NCI-H1694 (cell line): Measurements from ENCODE around the gene METAP2.
A peak's percentile ranks its signal among the peaks of the same experiment; 100 is the strongest.
"Not testable (repeated sequence)": the region's sequence is repeated elsewhere in the genome, so short reads cannot be mapped to it uniquely, and the experiment has no call there.

ENCODE experiments used
- DNase-seq: peaks from one replicate; lab custom pipeline; 2025; lab: John Stamatoyannopoulos, UW

Gene METAP2

DNA sequence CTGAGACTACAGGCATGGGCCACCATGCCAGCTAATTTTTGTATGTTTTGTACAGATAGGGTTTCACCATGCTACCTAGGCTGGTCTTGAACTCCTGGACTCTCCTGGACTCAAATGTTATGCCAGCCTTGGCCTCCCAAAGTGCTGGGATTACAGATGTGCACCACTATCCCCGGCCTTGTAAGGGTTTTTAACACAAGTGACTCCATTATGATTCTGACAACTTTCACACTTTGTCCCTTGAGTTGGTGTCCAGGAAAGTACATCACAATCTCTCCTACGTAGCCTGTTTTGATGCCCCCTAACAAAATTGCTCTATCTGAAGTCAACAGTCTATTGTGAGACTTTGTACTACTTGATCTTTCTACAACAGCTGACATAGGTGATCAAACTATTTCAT lies 11.4 kb upstream of the METAP2 start:
- no peak for DNase-seq

DNA sequence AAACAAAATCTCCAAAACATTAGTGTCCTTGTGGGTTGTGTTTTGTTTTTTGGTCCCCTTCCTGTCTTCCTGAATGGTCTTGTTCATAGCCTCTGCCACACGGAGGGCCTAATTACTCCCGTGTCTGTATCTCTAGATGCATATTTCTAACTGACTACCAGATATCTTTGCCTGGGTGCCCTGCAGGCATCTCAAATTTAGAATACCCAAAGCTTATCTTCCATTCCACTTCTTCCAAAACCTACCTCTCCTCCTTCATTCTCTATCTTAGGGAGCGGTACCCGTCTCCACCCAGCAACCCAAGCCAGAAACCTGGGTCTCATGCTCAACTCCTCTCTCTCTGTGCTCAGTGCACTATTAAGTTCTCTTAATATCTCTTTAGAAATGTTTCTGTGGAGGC lies 10.9 kb upstream of the METAP2 start:
- no peak for DNase-seq

DNA sequence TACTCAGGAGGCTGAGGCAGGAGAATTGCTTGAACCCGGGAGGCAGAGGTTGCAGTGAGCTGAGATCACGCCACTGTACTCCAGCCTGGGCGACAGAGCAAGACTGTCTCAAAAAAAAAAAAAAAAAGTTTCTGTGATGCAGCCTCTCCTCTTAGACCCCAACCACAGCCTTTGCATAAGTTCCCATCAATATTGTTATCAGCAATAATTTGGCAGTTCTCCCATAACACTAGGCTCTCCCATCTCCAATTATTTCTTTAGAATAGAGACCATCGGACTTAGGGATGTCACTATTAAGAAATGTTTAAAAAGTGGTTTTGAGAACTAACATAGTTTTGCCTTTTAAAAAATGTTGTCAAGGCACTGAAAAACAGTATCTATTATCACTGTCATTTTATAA lies 10.2 kb upstream of the METAP2 start:
- not testable (repeated sequence) for DNase-seq

DNA sequence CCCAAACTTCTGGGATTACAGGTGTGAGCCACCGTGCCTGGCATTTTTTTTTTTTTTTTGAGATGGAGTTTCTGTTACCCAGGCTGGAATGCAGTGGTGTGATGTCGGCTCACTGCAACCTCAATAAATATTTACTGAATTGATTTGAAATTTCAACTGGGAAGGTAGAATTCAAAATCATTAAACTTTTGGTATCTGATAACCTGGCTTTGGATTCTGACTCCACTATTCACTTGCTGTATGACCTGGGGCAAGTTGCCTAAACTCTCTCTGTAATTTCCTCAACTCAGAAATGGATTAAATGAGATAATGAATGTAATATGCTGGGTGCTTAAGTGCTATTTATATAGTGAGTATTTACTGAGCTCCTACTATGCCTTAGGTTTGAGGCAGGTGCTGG lies 8.7 kb upstream of the METAP2 start:
- DNase-seq = no peak

DNA sequence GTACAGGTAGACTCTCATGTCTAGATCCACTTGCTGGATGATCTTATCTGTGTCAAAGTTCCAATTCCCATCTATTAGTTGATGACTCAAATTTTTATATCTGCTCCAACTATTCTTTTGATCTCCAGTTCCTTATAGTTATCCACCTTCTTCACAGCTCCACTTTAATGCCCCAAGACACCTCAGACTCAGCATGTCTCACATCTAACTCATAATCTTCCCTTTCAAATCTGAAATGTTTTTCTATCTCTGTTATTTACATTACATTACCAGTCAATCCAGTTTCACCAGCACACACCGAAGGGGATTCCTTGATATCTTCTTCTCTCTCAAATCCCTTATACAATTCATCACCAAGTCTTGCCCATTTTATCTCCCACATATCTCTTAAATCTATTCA lies 3.7 kb upstream of the METAP2 start:
- DNase-seq = no peak

DNA sequence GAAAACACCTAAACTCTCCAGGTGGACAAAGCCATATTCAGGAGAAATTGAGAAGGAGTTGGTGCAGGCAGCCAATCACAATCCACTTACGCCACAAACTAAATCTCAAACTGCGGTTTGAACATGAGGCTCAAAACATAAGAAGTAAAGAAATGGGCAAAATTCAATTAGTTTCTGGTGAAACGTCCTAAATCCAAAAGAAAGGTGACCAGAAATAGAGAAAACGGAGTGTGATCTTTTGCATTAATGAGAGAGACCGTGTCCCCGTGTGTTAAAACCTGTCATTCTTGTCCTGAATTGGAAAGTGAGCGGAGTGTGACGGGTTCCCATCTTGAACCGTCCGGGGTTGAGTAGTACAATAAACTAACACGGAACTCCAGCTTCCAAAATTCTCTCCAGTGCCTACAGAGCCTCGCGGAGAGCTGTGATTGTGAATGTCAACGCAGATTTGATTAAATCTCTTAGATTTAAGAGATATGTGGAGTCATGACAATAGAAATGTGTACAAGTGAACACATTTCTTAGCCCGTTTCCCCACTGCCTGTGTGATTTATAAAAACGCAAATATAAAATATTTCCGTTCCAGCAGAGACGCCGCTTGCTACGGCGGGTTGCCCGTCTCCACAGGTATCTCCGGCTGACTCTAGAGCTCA lies 595 bp upstream of the METAP2 start:
- DNase-seq = peak; percentile 3

DNA sequence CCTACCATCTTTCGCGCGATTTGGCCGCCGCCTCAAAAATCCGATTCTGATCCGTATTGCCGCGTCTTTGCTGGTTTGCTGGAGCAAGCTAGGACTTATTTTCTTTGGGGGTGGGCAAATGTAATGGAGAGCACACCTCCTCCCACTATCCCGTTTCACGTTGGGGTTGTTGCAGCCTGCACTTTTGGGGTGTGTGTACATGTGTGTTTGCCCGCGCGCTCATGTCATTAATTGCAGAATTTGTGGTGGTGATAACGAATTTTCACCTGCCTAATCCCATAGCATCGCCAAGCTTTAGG lies 657 bp downstream of the METAP2 start:
- DNase-seq = no peak

DNA sequence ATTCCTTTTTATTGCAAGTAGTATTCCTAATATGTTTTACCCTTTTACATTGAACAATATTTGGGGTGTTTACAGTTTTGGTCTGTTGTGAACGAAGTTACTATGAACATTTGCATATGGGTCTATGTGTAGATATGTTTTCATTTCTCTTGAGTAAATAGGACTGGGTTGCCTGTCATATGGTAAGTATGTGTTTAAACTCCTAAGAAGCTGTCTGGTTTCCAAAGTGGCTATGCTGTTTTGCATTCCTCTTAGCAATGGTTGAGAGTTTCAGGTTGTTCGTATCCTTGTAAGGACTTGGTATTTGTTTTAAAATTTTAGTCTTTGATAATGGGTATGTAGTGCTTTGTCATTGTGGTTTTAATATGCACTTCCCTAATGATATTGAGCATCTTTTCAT lies 6.3 kb downstream of the METAP2 start:
- no peak for DNase-seq

DNA sequence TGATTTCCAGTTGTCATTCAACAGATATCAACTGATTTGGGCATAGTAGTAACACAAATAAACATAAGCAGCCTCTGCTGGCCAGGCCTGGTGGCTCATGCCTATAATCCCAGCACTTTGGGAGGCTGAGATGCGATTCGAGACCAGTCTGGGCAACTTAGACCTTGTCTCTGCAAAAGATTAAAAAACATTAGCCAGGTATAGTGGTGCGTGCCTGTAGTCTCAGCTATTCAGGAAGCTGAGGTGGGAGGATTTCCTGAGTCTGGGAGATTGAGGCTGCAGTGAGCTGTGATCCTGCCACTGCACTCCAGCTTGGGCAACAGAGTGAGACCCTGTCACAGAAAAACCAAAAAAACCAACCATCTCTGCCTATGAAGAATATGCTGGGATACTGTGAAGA lies 7.1 kb downstream of the METAP2 start:
- DNase-seq = no peak

DNA sequence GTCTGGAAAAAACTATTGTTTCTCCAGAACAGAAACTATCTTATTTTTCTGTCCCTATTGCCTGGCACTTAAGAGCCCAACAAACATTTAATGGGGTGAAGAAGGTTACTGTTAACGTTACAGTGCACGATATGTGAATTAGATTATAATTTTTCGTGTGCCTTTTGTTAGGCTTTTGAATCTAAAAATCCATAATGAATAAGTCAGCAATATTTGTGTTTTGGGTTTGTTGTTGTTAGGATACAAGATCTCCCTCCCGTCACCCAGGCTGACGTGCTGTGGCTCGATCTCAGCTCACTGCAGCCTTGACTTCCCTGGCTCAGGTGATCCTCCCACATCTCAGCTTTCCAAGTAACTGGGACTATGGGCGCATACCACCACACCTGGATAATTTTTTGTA lies 7.9 kb downstream of the METAP2 start:
- no peak for DNase-seq

DNA sequence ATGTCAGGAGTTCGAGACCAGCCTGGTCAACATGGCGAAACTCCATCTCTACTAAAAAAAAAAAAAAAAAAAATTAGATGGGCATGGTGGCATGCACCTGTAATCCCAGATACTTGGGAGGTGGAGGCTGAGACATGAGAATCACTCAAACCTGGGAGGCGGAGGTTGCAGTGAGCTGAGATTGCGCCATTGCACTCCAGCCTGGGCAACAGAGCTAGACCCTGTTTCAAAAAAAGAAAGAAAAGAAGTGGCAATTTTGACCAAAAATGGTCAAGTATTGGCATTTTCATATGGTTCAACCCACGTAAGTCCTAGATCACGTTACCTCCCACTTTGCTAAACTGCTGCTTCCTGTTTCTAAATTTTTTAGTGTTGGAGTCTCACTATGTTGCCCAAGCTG lies 8.6 kb downstream of the METAP2 start:
- not testable (repeated sequence) for DNase-seq

DNA sequence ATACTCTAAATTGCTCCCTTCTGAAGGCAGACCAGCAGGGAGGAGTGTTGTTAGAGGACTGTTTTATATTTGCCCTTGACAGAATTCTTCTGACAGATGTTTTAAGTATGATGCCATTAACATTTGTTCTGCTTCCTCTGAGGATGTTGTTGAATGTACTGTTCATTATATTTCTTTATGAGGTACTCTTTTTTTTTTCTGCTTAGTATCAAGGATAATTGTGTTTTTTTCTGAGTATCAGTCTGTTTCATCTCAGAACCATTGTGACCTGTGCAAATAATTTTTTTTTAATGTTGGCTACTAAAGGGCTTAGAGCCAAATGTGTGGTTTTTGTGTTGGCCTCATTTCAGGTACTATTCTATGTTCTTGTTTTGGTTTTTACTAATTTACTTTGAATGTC lies 10.6 kb downstream of the METAP2 start:
- DNase-seq = no peak

DNA sequence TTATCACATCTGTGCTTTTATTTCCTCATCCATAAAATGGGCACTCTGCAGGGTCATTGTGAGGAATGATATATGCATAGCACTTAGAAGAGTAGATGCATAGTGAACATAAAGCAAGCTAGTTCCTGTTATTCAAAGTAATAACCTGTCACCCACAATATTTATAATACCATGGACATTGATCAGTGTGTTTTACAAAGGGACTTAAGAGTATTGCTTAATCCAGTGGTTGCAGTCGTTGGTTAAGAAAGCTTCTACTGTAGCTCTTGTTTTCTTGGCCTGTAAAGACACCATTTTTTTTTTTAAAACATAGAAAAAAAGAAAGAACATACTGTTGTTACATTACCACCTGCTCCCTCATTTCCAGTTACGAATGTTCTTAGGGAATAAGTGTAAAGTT lies 13.1 kb downstream of the METAP2 start:
- no peak for DNase-seq

DNA sequence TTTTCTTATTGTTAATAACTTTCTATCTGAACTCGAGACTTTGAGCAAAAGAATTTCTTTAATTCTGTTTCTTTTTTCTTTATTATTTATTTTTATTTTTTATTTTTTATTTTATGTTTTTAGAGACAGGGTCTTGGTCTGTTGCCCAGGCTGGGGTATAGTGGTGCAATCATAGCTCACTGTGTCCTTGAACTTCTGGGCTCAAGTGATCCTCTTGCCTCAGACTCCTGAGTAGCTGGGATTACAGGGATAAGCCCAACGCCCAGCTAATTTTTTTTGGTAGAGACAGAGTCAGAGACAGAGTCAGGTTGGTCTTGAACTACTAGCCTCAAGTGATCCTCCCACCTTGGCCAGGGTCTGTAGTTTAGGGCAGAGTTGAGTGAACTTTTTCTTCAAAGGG lies 18.5 kb downstream of the METAP2 start:
- no peak for DNase-seq

DNA sequence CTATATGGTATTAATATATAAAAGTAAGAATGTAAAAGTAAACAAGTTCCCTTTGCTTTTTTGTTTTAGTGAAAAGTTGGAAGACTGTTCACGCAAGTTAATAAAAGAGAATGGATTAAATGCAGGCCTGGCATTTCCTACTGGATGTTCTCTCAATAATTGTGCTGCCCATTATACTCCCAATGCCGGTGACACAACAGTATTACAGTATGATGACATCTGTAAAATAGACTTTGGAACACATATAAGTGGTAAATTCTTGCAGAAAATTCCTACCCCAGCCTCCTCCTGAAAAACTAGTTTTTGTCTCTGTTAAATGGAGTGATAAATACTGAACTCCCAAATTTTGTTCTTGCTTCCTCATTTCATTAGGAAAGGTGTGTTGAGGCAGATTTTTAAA lies 20.9 kb downstream of the METAP2 start:
- no peak for DNase-seq

DNA sequence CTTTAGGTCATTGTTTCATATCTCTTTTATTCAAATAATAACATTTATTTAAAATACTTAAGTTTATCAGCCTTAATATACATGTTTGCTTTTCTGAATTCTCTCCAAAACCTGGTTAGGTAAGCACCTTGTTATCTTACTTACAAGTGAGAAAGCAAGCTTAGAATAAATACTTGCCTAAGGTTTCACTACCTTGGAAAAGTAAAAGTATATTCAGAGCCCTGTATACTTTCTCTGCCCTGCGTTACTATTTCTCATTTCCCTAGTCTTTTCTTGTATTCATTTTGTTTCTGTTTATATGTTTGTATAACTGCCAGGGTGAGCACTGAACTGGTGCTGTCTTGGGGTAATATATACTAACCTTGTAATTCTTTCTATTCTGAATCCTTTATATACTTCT lies 21.5 kb downstream of the METAP2 start:
- no peak for DNase-seq

DNA sequence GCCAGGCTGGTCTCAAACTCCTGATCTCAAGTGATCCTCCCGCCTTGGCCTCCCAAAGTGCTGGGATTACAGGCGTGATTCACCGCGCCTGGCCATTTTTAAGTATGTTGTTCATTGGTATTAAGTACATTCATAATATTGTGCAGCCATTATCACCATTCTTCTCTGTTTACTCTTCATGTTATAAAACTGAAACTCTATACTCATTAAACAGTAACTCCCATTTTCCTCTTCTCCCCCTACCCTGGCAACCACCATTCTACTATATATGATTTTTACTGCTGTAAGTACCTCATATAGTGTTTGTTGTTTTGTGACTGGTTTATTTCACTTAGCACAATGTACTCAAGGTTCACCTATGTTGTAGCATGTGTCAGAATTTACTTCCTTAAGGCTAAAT lies 23.1 kb downstream of the METAP2 start:
- DNase-seq = no peak

DNA sequence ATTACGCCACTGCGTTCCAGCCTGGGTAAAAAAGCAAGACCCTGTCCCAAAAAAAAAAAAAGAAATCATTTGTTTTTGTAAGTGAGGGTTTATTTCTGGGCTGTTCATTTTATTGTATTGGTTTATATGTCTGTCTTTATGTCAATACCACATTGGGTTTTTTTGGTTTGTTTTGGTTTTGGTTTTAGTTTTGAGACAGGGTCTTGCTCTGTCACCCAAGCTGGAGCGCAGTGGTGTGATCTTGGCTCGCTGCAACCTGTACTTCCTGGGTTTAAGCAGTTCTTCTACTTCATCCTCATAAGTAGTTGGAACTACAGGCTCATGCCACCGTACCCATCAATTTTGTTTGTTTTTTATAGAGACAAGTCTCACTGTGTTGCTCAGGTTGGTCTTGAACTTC lies 25.0 kb downstream of the METAP2 start:
- DNase-seq = no peak

DNA sequence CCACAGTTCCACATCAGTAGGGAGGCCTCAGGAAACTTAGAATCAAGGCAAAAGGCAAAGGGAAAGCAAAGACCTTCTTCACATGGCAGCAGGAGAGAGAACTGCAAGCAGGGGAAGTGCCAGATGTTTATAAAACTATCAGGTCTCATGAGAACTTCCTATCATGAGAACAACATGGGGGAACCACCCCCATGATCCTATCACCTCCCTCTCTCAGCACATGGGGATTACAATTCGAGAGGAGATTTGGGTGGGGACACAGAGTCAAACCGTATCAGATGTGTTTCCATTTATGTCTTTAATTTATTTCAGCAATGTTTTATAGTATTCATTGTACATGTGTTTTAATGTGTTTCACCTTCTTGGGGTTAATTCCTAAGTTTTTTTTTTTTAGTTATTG lies 25.8 kb downstream of the METAP2 start:
- DNase-seq = no peak

DNA sequence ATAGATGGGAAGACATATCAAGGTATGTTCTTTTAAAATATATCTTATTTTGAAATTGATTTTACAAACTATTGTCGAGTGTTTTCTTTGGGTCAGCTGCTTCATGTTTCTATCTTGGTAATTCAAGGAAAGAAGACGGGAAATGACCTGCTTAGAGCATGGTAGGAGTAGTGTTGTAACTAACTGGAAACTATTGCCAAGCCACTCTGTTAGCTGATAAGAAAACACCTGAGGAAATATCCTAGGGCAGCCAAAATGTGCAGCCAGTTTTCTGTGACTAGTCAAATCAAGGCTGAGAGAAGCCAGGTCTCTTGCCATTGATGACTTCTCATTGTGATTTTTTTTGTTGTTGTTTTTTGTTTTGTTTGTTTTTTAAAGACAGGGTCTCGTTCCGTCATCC lies 30.2 kb downstream of the METAP2 start:
- DNase-seq = no peak

DNA sequence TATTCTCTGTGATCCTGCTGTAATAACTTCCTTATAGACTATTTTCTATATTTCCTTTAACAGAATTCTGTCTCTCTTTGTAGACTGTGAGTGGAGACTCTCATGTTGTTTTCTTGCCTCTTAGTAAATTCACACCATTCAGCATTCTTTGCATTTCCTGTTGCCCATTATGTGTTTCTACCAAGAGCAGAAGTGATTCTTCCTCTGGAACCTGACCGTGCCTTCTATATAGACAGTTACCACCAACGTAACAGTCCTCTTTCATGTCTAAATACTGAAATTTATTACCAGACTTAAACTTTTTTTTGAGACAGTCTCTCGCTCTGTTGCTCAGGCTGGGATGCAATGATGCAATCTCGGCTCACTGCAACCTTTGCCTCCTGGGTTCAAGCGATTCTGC lies 31.1 kb downstream of the METAP2 start:
- DNase-seq = no peak

DNA sequence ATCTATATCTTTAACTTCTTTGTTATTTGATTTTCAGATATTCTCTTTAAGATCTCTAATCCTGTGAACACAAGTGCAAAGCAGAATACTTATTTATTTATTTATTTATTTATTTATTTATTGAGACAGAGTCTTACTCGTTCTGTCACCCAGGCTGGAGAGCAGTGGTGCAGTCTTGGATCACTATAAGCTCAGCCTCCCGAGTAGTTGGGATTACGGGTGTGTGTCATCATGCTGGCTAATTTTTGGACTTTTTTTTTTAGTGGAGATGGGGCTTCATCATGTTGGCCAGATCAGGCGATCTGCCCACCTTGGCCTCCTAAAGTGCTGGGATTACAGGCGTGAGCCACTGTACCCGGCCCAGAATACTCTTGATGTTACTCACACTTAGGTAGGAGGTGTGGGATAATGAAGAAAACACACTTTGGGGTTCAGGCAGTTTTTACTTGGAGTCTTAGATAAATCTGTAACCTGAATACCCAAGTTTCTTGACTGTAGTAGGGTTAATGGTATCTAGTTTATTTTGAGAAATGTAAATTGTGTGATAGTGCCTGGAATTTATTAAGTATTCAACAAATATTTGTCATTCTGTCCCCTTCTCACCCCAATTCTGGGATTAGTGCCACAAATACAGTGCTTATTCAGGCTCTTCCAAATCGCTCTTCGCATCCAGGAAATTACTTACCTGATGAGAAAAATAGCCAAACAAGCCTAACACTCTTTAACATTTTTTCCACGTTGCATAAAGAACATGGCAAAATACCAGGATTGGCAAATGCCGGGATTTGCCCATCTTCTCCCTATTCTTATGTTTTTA lies 33.0 kb downstream of the METAP2 start:
- no peak for DNase-seq

DNA sequence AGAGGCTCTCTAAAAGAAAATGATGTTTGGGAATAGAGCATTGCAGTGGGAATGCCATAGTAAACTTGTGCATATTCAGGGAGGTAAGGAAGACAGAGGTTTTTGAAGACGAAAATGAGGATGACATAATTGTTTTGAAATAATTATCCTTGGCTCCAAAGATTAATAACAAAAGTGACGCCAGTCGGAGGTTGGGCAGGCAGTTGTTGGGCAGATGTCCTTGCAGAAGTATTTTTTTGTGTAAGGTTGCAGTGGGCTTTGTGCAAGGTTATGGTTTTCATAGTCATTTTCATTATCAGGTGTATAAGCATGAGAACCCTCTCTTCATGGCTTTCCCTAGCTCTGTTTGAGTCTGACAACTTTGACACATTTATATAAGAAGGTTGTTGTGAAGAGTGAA lies 35.3 kb downstream of the METAP2 start:
- no peak for DNase-seq

DNA sequence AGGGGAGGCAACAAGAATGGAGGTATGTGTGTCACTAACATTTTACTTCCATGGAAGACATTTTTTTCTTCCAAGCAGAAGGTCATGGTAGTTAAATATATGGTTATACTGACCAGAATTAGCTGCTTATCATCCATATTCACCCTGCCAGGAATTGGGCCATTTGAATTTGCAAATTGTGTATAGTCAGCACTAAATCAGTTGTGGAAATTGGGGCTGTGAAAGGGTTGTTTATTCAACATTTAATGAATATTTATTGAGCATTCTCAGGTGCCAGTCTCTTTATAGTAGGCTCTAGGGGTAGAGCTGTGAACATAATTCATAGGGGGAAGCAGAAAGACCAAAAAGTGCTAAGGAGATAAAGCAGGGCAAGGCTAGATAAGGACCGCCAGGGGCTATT lies 38.0 kb downstream of the METAP2 start:
- DNase-seq = no peak
